ENCODE data around the gene DNAJC6.

- TF ChIP-seq CTCF (IDR thresholded peaks at IDR 0.05) (no peak), POLR2A (IDR thresholded peaks at IDR 0.05) (no peak)
Observed at GRCh38 chr1:65445837-65446236, 136.5 kb downstream of the DNAJC6 start.
